ENCODE results near the gene ELMO1.

DNA sequence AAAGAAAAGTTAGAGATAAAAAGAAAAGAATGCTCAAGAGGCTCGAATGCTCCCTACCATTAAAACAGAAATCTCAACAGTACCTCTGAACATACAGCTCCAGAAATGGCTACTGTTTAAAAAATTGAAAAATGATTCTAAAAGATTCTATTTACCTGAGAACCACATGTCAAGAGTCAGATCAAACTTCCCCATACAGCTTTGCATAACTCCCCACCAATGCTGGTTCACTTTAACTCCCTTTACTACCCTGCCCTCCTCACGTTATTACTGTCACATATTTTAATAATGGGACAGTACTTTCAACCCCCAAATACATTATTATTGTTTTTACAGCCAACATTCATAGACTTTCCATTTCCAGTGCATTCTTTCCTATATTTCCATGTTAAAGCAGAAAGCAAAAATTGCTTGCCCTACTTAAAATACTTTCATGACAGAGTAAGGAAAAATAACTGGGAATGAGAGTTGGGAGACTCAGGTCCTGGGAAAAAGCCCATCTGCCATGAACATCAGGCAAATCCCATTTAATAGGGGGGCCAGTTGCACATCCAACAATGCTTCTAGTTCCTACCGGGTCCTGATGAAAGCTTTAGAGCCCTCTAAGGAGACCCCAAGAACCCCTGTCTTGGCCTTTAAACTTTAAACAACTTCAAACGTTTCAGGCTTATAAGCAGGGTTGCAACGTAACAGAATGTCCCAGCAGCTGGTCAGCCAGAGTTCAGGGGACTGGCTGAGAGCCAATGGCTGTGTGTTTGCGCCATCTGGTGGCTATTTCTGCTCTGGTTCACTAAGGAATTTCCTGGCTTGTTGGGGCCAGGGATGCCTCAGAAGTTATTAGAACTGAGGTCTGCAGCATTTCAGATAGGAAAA lies 247.4 kb downstream of the ELMO1 start:
- TF ChIP-seq POLR2A (IDR thresholded peaks at IDR 0.05; ENCODE audit: low read depth, low read length), result no peak
- no peak for TF ChIP-seq TAF1 (IDR thresholded peaks at IDR 0.05; ENCODE audit: borderline replicate concordance, low read depth, low read length)

Measured in GM12892 (cell line).